GM18861 (cell line): ENCODE results near the gene OR2AT4.
"Not testable (repeated sequence)": the region's sequence is repeated elsewhere in the genome, so short reads cannot be mapped to it uniquely, and the experiment has no call there.

Source experiments
- ATAC-seq: cut with Tn5 transposase; IDR thresholded peaks from one replicate; pipeline ENCODE4 v1.9.1; 2021; ENCODE audit not compliant: unreplicated experiment

OR2AT4 gene

GRCh38 chr11:75103380-75104026 is 6.8 kb upstream of the OR2AT4 start:
- ATAC-seq: no peak

- no peak for ATAC-seq
Measured at GRCh38 chr11:75101424-75102128, 4.9 kb upstream of the OR2AT4 start.

DNA sequence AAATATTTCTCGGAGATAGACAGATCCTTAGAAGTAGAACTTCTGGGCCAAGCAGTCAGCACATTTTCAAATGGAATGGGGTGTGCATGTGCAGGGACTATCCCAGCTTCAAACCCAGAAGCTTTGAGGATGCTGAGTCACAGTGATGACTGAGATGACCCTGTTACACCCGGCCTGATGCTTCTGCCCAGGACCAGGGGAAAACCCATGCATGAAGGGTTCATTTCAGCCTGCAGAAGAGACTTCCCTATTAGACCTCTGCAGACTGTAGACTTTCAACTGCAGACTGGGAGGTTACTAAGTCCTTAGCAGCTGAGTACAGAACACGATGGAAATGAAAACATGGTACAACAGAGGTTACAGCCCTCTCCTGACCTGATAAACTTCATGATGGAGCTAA is 3.6 kb upstream of the OR2AT4 start:
- ATAC-seq: peak; percentile 92

DNA sequence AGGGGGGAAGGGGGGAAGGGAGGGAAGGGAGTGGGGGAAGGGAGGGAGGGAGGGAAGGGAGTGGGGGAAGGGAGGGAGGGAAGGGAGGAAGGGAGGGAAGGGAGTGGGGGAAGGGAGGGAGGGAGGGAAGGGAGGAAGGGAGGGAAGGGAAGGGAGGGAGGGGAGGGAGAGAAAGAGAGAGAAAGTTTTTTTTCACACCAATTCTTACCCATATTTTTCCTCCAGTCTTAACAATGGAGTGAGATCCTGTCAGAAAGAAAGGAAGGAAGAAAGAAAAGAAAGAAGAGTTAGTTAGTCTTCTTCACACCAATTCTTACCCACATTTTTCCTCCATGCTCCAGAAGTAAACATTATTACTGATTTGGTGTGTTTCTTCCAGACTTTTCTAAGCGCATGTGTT is 3.0 kb upstream of the OR2AT4 start:
- ATAC-seq: no peak

DNA sequence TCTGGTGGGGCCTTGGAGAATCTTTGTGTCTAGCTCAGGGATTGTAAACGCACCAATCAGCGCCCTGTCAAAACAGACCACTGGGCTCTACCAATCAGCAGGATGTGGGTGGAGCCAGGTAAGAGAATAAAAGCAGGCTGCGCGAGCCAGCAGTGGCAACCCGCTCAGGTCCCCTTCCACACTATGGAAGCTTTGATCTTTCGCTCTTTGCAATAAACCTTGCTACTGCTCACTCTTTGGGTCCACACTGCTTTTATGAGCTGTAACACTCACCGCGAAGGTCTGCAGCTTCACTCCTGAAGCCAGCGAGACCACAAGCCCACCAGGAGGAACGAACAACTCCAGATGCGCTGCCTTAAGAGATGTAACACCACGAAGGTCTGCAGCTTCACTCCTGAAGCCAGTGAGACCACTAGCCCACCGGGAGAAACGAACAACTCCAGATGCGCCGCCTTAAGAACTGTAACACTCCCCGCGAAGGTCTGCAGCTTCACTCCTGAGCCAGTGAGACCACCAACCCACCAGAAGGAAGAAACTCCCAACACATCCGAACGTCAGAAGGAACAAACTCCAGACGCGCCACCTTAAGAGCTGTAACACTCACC is 2.3 kb upstream of the OR2AT4 start:
- not testable (repeated sequence) for ATAC-seq

GRCh38 chr11:75098181-75098580 is 1.5 kb upstream of the OR2AT4 start:
- ATAC-seq: not testable (repeated sequence)

DNA sequence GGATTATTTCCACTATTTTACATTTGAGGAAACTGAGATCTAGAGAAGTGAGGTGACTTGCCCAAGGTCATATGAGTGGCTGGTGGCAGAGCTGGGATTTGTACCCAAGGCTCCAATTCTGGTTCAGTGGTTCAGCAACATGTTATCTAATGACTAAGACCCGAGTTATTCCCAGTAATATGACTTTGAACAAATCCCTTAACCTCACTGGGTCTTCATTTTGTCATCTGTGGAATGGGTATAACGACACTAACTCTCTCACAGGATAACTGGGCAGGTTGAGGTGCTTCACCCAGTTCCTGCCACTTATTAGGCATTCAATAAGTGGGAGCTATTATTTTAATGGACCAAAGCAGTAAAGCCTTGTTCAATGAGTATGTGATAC is 489 bp upstream of the OR2AT4 start:
- no peak for ATAC-seq

GRCh38 chr11:75094382-75094781 is 2.3 kb downstream of the OR2AT4 start:
- ATAC-seq: not testable (repeated sequence)

- ATAC-seq: no peak
Measured at GRCh38 chr11:75090671-75091177, 6.0 kb downstream of the OR2AT4 start.

DNA sequence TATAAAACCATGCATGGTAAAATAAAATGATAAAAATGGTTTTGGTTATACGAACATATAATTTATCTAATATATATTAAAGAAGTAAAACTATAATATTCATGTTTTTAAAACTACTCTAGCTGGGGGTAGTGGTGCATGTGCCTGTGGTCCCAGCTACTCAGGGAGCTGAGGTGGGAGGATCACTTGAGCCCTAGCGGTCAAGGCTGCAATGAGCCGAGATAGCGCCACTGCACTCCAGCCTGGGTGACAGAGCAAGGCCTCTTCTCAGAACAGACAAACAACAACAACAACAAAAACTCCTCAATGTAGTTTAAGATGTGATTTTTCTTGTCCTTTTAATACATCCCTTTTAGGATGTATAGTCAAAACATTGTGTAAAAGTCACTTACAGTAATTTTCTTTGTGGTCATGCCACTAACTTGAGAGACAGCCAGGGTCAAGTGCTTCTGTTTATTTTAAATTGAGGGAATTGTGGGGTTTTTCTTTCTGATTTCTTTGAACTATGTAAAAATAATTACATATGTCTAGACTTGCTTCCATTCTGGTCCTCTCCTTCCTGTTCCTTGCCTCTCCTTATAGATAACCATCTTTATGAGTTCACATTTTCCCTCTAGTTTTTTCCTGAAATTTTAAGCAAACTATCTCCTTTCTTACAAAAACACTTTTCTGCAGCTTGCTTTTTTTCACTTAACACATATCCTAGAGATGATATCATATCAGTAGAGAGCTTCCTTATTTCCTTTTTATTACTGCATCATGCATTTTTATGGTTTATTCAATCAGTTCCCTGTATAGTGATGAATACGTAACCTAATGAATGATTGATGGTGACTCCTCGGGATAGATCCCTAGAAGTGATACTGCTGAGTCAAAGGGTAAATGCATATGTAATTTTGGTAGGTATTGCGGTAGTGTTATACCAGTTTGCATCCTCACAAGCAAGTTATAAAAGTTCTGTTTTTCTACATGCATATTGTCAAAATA is 9.1 kb downstream of the OR2AT4 start:
- ATAC-seq: no peak

GRCh38 chr11:75084883-75085282 is 11.8 kb downstream of the OR2AT4 start:
- ATAC-seq: no peak

DNA sequence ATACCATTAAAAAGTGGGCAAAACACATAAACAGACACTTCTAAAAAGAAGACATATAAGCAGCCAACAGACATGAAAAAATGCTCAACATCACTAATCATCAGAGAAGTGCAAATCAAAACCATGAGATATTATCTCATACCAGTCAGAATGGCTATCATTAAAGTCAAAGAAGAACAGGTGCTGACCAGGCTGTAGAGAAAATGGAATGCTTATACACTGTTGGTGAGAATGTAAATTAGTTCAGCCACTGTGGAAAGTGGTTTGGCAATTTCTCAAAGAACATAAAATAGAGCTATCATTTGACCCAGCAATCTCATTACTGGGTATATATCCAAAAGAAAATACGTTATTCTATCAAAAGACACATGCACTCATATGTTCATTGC is 13.5 kb downstream of the OR2AT4 start:
- no peak for ATAC-seq

DNA sequence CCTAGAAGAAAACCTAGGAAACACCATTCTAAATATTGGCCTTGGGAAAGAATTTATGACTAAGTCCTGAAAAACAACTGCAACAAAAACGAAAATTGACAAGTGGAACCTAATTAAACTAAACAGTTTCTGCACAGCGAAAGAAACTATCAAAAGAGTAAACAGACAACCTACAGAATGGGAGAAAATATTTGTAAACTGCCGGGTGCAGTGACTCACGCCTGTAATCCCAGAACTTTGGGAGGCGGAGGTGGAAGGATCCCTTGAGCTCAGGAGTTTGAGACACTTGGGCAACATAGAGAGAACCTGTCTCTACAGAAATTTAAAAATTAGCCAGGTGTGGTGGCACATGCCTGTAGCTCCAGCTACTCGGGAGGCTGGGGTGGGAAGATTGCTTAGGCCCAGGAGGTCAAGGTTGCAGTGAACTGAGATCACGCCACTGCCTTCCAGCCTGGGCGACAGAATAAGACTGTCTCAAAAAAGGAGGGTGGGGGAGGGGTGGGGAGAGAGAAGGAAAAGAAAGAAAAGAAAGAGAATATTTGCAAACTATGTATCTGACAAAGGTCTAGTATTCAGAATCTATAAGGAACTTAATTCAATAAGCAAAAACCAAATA is 14.0 kb downstream of the OR2AT4 start:
- no peak for ATAC-seq

DNA sequence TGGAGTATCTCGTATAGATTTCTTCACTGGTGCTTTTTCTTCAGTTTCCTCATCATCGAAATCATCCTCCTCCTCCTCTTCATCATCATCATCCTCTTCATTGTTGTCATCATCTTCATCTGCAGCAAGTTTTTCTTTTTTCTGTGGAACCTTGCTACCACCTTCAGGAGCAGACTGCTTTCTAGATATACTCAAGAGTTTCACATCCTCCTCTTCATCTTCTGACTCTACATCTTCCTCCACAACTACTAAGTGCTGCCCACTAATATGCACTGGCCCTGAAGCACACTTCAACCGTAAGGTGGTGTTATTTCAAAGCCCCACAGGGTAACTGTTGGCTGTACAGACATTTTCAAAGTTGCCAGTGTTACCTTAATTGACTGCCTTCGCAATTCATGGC is 17.1 kb downstream of the OR2AT4 start:
- no peak for ATAC-seq

DNA sequence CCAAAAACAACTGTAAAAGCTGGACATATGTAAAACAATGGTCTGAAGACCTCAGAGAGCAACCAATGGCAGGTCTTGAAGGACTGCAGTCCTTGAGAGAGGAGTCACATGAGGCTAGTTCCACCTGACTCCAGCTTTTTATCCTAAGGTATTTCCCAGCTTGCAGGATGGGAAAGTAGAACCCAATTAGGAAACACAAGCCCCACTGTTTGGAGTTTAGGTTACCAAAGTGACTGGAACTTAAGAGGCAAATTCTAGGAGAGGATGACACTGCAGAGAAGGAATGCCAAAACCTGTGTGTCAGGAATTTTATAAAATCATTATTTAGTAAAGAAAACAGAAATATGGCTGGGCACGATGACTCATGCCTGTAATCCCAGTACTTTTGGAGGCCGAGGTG is 18.4 kb downstream of the OR2AT4 start:
- ATAC-seq: no peak

DNA sequence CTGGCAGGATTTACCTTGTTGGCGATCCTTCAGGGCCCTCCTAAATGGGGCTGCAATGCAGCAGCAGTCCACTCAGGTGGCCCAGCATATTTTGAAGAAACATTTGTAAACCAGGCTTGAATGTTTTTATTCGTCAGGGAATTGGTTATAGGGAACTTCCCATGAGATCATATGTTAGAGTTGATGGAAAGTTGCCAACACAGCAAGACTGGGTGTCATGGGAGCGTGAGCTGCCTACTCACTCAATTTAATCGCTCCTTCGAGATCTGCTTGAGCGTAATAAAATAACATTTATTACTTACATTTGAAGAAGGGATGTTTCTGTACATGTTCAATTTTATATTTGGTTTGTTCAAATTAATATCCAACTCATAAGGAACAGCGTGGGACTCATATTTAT is 19.4 kb downstream of the OR2AT4 start:
- ATAC-seq: no peak

- no peak for ATAC-seq
Measured at GRCh38 chr11:75076671-75077070, 20.0 kb downstream of the OR2AT4 start.

- ATAC-seq: no peak
Measured at GRCh38 chr11:75073459-75074190, 23.1 kb downstream of the OR2AT4 start.

DNA sequence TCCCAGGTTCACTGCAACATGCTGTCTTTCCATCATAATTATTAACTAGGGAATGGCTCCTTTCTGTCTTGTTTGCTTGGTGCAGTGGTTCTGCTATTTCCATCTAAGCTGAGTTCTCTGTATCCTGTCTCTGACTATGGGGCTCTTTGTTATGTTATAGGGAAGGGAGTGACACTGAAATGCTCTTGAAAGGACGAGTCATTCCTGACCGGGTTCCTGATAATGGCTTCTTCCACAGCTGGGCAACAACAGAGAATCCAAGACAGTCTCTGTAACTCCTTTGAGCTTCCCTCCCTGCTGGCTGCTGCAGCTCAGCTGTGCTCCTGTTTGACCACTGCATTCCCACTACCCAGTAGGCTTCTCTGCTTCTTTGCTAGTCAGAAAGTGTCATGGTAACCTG is 24.1 kb downstream of the OR2AT4 start:
- ATAC-seq: no peak

- ATAC-seq: no peak
Measured at GRCh38 chr11:75069473-75069872, 27.2 kb downstream of the OR2AT4 start.
